Neural cell (in vitro differentiated cells): ENCODE measurements around the gene SH3PXD2B. TPM values are rescaled to one million over a fixed set of nuclear protein-coding genes. Genes with fewer than 3 reads are reported as not detected.

Experiments used
- H2AFZ ChIP-seq: fragments of 200-600, 300-800 bp; sonication (generic), shearing (Covaris generic); 2 replicates; pipeline ENCODE4 v1.6.0; 2014; ENCODE audit warnings: low read depth, mild to moderate bottlenecking, antibody characterized with exemption, low read length, moderate library complexity
- H3F3A ChIP-seq: fragments of 200-600 bp; shearing (Covaris generic); 2 replicates; pipeline ENCODE4 v1.6.1; 2016; ENCODE audit warnings: mild to moderate bottlenecking, moderate library complexity, mixed read lengths, antibody characterized with exemption, low read length; ENCODE audit not compliant: insufficient read depth, poor library complexity, severe bottlenecking
- H3K27ac ChIP-seq: fragments of 200-600, 300-800 bp; sonication (generic), shearing (Covaris generic); 2 replicates; pipeline ENCODE4 v1.5.1; 2014; ENCODE audit warnings: mild to moderate bottlenecking, low read length, moderate library complexity
- H3K27me3 ChIP-seq: fragments of 300-800, 200-600 bp; sonication (generic), shearing (Covaris generic); 2 replicates; pipeline ENCODE4 v1.6.0; 2014; ENCODE audit warnings: mild to moderate bottlenecking, low read depth, low read length, moderate library complexity; ENCODE audit not compliant: insufficient read depth
- H3K36me3 ChIP-seq: fragments of 300-800, 200-600 bp; sonication (generic), shearing (Covaris generic); 2 replicates; pipeline ENCODE4 v1.5.1; 2014; ENCODE audit warnings: mild to moderate bottlenecking, antibody characterized with exemption, low read length, moderate library complexity; ENCODE audit not compliant: insufficient read depth
- H3K4me2 ChIP-seq: fragments of 300-800, 200-600 bp; sonication (generic), shearing (Covaris generic); 2 replicates; pipeline ENCODE4 v1.6.0; 2014; ENCODE audit warnings: mild to moderate bottlenecking, low read length
- H3K4me3 ChIP-seq: fragments of 300-800, 200-600 bp; sonication (generic), shearing (Covaris generic); 2 replicates; pipeline ENCODE4 v1.5.1; 2014; ENCODE audit warnings: mild to moderate bottlenecking, low read length, moderate library complexity
- H3K79me2 ChIP-seq: fragments of 200-600 bp; shearing (Covaris generic); replicated peaks from 2 replicates; pipeline ENCODE4 v1.6.0; 2014; ENCODE audit warnings: mild to moderate bottlenecking, low read length, moderate library complexity; ENCODE audit not compliant: insufficient read depth
- H3K9ac ChIP-seq: fragments of 300-800, 200-600 bp; sonication (generic), shearing (Covaris generic); 2 replicates; pipeline ENCODE4 v1.6.1; 2016; ENCODE audit warnings: mild to moderate bottlenecking, low read length, mixed read lengths
- H3K9me2 ChIP-seq: fragments of 200-600 bp; shearing (Covaris generic); 2 replicates; pipeline ENCODE4 v1.6.1; 2016; ENCODE audit warnings: mild to moderate bottlenecking, low read length, mixed read lengths; ENCODE audit not compliant: insufficient read depth
- H3K9me3 ChIP-seq: fragments of 200-600, 300-800 bp; sonication (generic), shearing (Covaris generic); 2 replicates; pipeline ENCODE4 v1.6.1; 2016; ENCODE audit warnings: mild to moderate bottlenecking, mixed run types, low read length, moderate library complexity, mixed read lengths
- H4K20me1 ChIP-seq: fragments of 200-600 bp; shearing (Covaris generic); 2 replicates; pipeline ENCODE4 v1.6.1; 2016; ENCODE audit warnings: mild to moderate bottlenecking, mixed run types; ENCODE audit not compliant: insufficient read depth
- CTCF ChIP-seq: fragments of 450-650 bp; IDR thresholded peaks from 2 replicates; pipeline ENCODE4 v1.5.1; 2014; ENCODE audit warnings: antibody characterized with exemption, mild to moderate bottlenecking, moderate library complexity; ENCODE audit not compliant: poor library complexity, severe bottlenecking
- EP300 ChIP-seq: fragments of 450-650 bp; conservative IDR thresholded peaks from 2 replicates; pipeline ENCODE4 v1.6.1; 2014; ENCODE audit warnings: antibody characterized with exemption, mild to moderate bottlenecking, moderate library complexity; ENCODE audit not compliant: poor library complexity, severe bottlenecking
- EZH2 ChIP-seq: fragments of 200-600, 300-800 bp; shearing (Covaris generic), sonication (generic); IDR thresholded peaks from 2 replicates; pipeline ENCODE4 v1.6.1; 2014; ENCODE audit warnings: antibody characterized with exemption, low read length, borderline replicate concordance, mild to moderate bottlenecking; ENCODE audit not compliant: insufficient read depth, poor library complexity, severe bottlenecking
- MXI1 ChIP-seq: fragments of 450-650 bp; conservative IDR thresholded peaks from 2 replicates; pipeline ENCODE4 v1.6.1; 2014; ENCODE audit warnings: antibody characterized with exemption, mild to moderate bottlenecking; ENCODE audit not compliant: poor library complexity, severe bottlenecking
- POLR2AphosphoS5 ChIP-seq: IDR thresholded peaks from 2 replicates; pipeline ENCODE4 v1.6.1; 2012
- RAD21 ChIP-seq: fragments of 450-650 bp; conservative IDR thresholded peaks from 2 replicates; pipeline ENCODE4 v1.6.1; 2014; ENCODE audit warnings: antibody characterized with exemption, mild to moderate bottlenecking, moderate library complexity
- REST ChIP-seq: IDR thresholded peaks from 2 replicates; pipeline ENCODE4 v1.6.1; 2012; ENCODE audit warnings: borderline replicate concordance
- SMC3 ChIP-seq: fragments of 450-650 bp; conservative IDR thresholded peaks from 2 replicates; pipeline ENCODE4 v1.6.1; 2014; ENCODE audit warnings: antibody characterized with exemption, mild to moderate bottlenecking, moderate library complexity; ENCODE audit not compliant: poor library complexity
- TAF1 ChIP-seq: IDR thresholded peaks from 2 replicates; pipeline ENCODE4 v1.6.1; 2012; ENCODE audit warnings: low read depth
- polyA plus RNA-seq: library from polyadenylated mRNA; depleted of rRNA; stranded (reverse); fragments of >200 nt; gene quantifications from 2 replicates; pipeline ENCODE4 v1.2.3, GENCODE V29; 2014

Gene SH3PXD2B
- polyA plus RNA-seq, 1 donor from 2014 or later: 11.7 TPM

- no peaks in the 10 kb centered on the region for H3K9me3 ChIP-seq
- no peak overlapping the region for H2AFZ ChIP-seq
- H4K20me1 ChIP-seq: no peaks in the 10 kb centered on the region
- no peaks in the 10 kb centered on the region for H3K36me3 ChIP-seq
- H3K27ac ChIP-seq: no peak overlapping the region
- no peaks in the 10 kb centered on the region for H3K9me2 ChIP-seq
- H3K4me2 ChIP-seq: no peak overlapping the region
- H3K79me2 ChIP-seq: no peaks in the 10 kb centered on the region
- H3F3A ChIP-seq: no peaks in the 10 kb centered on the region
- H3K9ac ChIP-seq: no peak overlapping the region
- TF ChIP-seq POLR2AphosphoS5 (no peak), EZH2 (no peak), REST (no peak), EP300 (no peak), TAF1 (no peak), CTCF (no peak), MXI1 (no peak), SMC3 (no peak), RAD21 (no peak)
- no peaks in the 10 kb centered on the region for H3K27me3 ChIP-seq
- no peak overlapping the region for H3K4me3 ChIP-seq
Observed at GRCh38 chr5:172493002-172493401, 38.7 kb upstream of the SH3PXD2B start.

GRCh38 chr5:172492097-172492840 is 37.9 kb upstream of the SH3PXD2B start:
- H3K4me3 ChIP-seq: no peak overlapping the region
- H3K9me2 ChIP-seq: no peaks in the 10 kb centered on the region
- H3K79me2 ChIP-seq: no peaks in the 10 kb centered on the region
- H3K36me3 ChIP-seq: no peaks in the 10 kb centered on the region
- H3K9ac ChIP-seq: no peak overlapping the region
- no peak for TF ChIP-seq EZH2
- no peak for TF ChIP-seq EP300
- TF ChIP-seq TAF1: no peak
- TF ChIP-seq MXI1: no peak
- no peak for TF ChIP-seq SMC3
- TF ChIP-seq REST: no peak
- no peak for TF ChIP-seq RAD21
- H3K27me3 ChIP-seq: no peaks in the 10 kb centered on the region
- H4K20me1 ChIP-seq: no peaks in the 10 kb centered on the region
- no peaks in the 10 kb centered on the region for H3K9me3 ChIP-seq
- H3K27ac ChIP-seq: no peak overlapping the region
- no peaks in the 10 kb centered on the region for H3F3A ChIP-seq
- no peak overlapping the region for H2AFZ ChIP-seq
- H3K4me2 ChIP-seq: no peak overlapping the region
